PC-3 (cell line): ENCODE results near the gene FOXJ3. TPM values are rescaled to one million over a fixed set of nuclear protein-coding genes. Genes with fewer than 3 reads are reported as not detected.
A peak's percentile ranks its signal among the peaks of the same experiment; 100 is the strongest.

Source experiments
- ATAC-seq: fragments of 200-7000 bp; cut with Tn5 transposase; 2 replicates; pipeline ENCODE4 v1.9.1; 2020; ENCODE audit warnings: mild to moderate bottlenecking, moderate library complexity
- BruUV-seq: library from RNA; stranded (reverse); fragments of 400-500 nt; replicated peaks from 2 replicates; lab custom pipeline; 2021; lab: Mats Ljungman, UMichigan
- CTCF ChIA-PET: fragments of 300-600 bp; sonication (Branson Sonifier 250); formaldehyde crosslinking; loops from one replicate; lab custom pipeline; 2022; ENCODE audit warnings: antibody characterized with exemption; lab: Charles Lee
- POLR2A ChIA-PET: fragments of 300-600 bp; sonication (Branson Sonifier 250); formaldehyde crosslinking; loops from one replicate; lab custom pipeline; 2022; ENCODE audit warnings: antibody characterized with exemption; ENCODE audit not compliant: unreplicated experiment; lab: Charles Lee
- DNase-seq: peaks from one replicate; pipeline ENCODE4 v3.0.0-alpha.2; 2015
- H2AFZ ChIP-seq: fragments of 300-600 bp; sonication (generic); 2 replicates; pipeline ENCODE4 v1.6.0; 2016; ENCODE audit warnings: antibody characterized with exemption, low read length
- H3F3A ChIP-seq: fragments of 300-600 bp; sonication (generic); one replicate; pipeline ENCODE4 v1.6.0; 2017; ENCODE audit warnings: antibody characterized with exemption, low read length, control low read depth, mild to moderate bottlenecking; ENCODE audit not compliant: unreplicated experiment
- H3K27ac ChIP-seq: fragments of 300-600 bp; sonication (generic); 2 replicates; pipeline ENCODE4 v1.5.1; 2016; ENCODE audit warnings: mild to moderate bottlenecking, low read length
- H3K27me3 ChIP-seq: fragments of 300-600 bp; sonication (generic); 2 replicates; pipeline ENCODE4 v1.6.1; 2016; ENCODE audit warnings: low read length, mixed read lengths
- H3K36me3 ChIP-seq: fragments of 300-600 bp; sonication (generic); 2 replicates; pipeline ENCODE4 v1.6.1; 2016; ENCODE audit warnings: low read depth, mixed run types, low read length, mixed read lengths
- H3K4me1 ChIP-seq: fragments of 300-600 bp; sonication (generic); 2 replicates; pipeline ENCODE4 v1.5.1; 2016; ENCODE audit warnings: low read length; ENCODE audit not compliant: insufficient read depth
- H3K4me2 ChIP-seq: fragments of 300-600 bp; sonication (generic); 2 replicates; pipeline ENCODE4 v1.6.0; 2016; ENCODE audit warnings: low read length
- H3K4me3 ChIP-seq: fragments of 300-600 bp; sonication (generic); 2 replicates; pipeline ENCODE4 v1.5.1; 2016; ENCODE audit warnings: mild to moderate bottlenecking, low read length, mixed read lengths
- H3K79me2 ChIP-seq: fragments of 300-600 bp; sonication (generic); 2 replicates; pipeline ENCODE4 v1.6.1; 2017; ENCODE audit warnings: low read length, mixed read lengths
- H3K9ac ChIP-seq: fragments of 300-600 bp; sonication (generic); 2 replicates; pipeline ENCODE4 v1.6.0; 2016; ENCODE audit warnings: mild to moderate bottlenecking, low read length
- H3K9me2 ChIP-seq: fragments of 300-600 bp; sonication (generic); replicated peaks from 2 replicates; pipeline ENCODE4 v1.6.1; 2016; ENCODE audit warnings: mixed run types, low read length, mixed read lengths
- H3K9me3 ChIP-seq: fragments of 300-600 bp; sonication (generic); 2 replicates; pipeline ENCODE4 v1.6.1; 2016; ENCODE audit warnings: low read length, mixed read lengths
- H4K20me1 ChIP-seq: fragments of 300-600 bp; sonication (generic); 2 replicates; pipeline ENCODE4 v1.6.1; 2016; ENCODE audit warnings: low read length, mixed read lengths
- CTCF ChIP-seq: fragments of 300-600 bp; sonication (generic); conservative IDR thresholded peaks from 2 replicates; pipeline ENCODE4 v1.5.1; 2017; ENCODE audit warnings: antibody characterized with exemption, low read depth, mild to moderate bottlenecking, low read length
- EZH2 ChIP-seq: fragments of 300-600 bp; sonication (generic); IDR thresholded peaks from one replicate; pipeline ENCODE4 v1.6.1; 2017; ENCODE audit warnings: antibody characterized with exemption, mild to moderate bottlenecking, low read length; ENCODE audit not compliant: unreplicated experiment
- EZH2phosphoT487 ChIP-seq: fragments of 300-600 bp; sonication (generic); IDR thresholded peaks from 2 replicates; pipeline ENCODE4 v1.6.1; 2018; ENCODE audit warnings: mild to moderate bottlenecking, antibody characterized with exemption, low read length, borderline replicate concordance
- intact Hi-C: fragments of 100-400 bp; cut with micrococcal nuclease; formaldehyde crosslinking; loops from 2 replicates; pipeline ENCODE4 v1.9.0; 2023
- total RNA-seq: library from RNA; depleted of rRNA; stranded (reverse); fragments of >200 nt; gene quantifications from 2 replicates; pipeline ENCODE4 v1.2.3, GENCODE V29; 2014

The FOXJ3 gene
- total RNA-seq, 1 experiment from 2014 or later, result 23.4 TPM

GRCh38 chr1:42179275-42179674, 155.8 kb downstream of the FOXJ3 start:
- POLR2A ChIA-PET, result no interaction called here
- BruUV-seq, result no TSS peak

GRCh38 chr1:42178249-42178648, 156.8 kb downstream of the FOXJ3 start:
- no TSS peak for BruUV-seq
- Histone ChIP-seq H3K9me3 (no peaks in the 10 kb centered on the region), H3K9me2 (no peaks in the 10 kb centered on the region), H3K9ac (no peak overlapping the region), H3K27me3 (no peaks in the 10 kb centered on the region), H2AFZ (no peak overlapping the region), H3K4me1 (peaks cover 44% of the 10 kb centered on the region), H3K36me3 (peaks cover 9% of the 10 kb centered on the region), H3F3A (peaks cover 4% of the 10 kb centered on the region), H3K4me2 (no peak overlapping the region), H3K27ac (peak overlapping the region; percentile 48), H4K20me1 (no peaks in the 10 kb centered on the region), H3K4me3 (no peak overlapping the region), H3K79me2 (no peaks in the 10 kb centered on the region)
- POLR2A ChIA-PET, result no interaction called here
- TF ChIP-seq CTCF (no peak), EZH2phosphoT487 (no peak), EZH2 (no peak)
- DNase-seq (no peak), ATAC-seq (no peak)
- intact Hi-C loops, result loop anchor here (5.0 to 10.0 kb wide), 2 partner anchors 214 to 603 kb away; no protein-coding TSS in a partner anchor
- CTCF ChIA-PET, result no interaction called here

More at GRCh38 chr1:42179275-42179674, 155.8 kb downstream of the FOXJ3 start:
- H3K27ac ChIP-seq, result no peak overlapping the region
- CTCF ChIA-PET, result no interaction called here
- no peak overlapping the region for H2AFZ ChIP-seq
- ATAC-seq (no peak), DNase-seq (no peak)
- H3K79me2 ChIP-seq, result no peaks in the 10 kb centered on the region
- no peaks in the 10 kb centered on the region for H3K9me3 ChIP-seq
- no peak overlapping the region for H3K4me2 ChIP-seq
- H3F3A ChIP-seq, result no peaks in the 10 kb centered on the region
- TF ChIP-seq EZH2 (no peak), CTCF (no peak), EZH2phosphoT487 (no peak)
- intact Hi-C loops, result loop anchor here (5.0 to 10.0 kb wide), 2 partner anchors 213 to 604 kb away; no protein-coding TSS in a partner anchor
- H3K9ac ChIP-seq, result no peak overlapping the region
- H4K20me1 ChIP-seq, result no peaks in the 10 kb centered on the region
- peaks cover 9% of the 10 kb centered on the region for H3K36me3 ChIP-seq
- peaks cover 35% of the 10 kb centered on the region for H3K4me1 ChIP-seq
- no peak overlapping the region for H3K4me3 ChIP-seq
- H3K27me3 ChIP-seq, result no peaks in the 10 kb centered on the region
- no peaks in the 10 kb centered on the region for H3K9me2 ChIP-seq

GRCh38 chr1:42177541-42177981, 157.5 kb downstream of the FOXJ3 start:
- H3K9ac ChIP-seq, result no peak overlapping the region
- CTCF ChIA-PET, result interaction anchor here (0.6 to 1.0 kb wide), 4 partner anchors 44 to 480 kb away, joined by 3 to 5 read pairs (median 3); no protein-coding TSS in a partner anchor
- peaks cover 47% of the 10 kb centered on the region for H3K4me1 ChIP-seq
- intact Hi-C loops, result loop anchor here (2.0 to 10.0 kb wide), 3 partner anchors 163 to 603 kb away; no protein-coding TSS in a partner anchor
- H3K9me3 ChIP-seq, result no peaks in the 10 kb centered on the region
- no peak for TF ChIP-seq EZH2phosphoT487
- no peak for TF ChIP-seq CTCF
- no peak for TF ChIP-seq EZH2
- H3K9me2 ChIP-seq, result no peaks in the 10 kb centered on the region
- ATAC-seq (peak; percentile 72), DNase-seq (peak; percentile 62)
- no TSS peak for BruUV-seq
- no peaks in the 10 kb centered on the region for H3K79me2 ChIP-seq
- H4K20me1 ChIP-seq, result no peaks in the 10 kb centered on the region
- POLR2A ChIA-PET, result interaction anchor here (0.6 kb wide), 1 partner anchor 285 kb away, joined by 18 read pairs; the partner anchor contains the start of gene CCDC30
- peaks cover 4% of the 10 kb centered on the region for H3F3A ChIP-seq
- H3K27me3 ChIP-seq, result no peaks in the 10 kb centered on the region
- no peak overlapping the region for H2AFZ ChIP-seq
- 0 out of 2 replicates have a peak overlapping the region, but pooled peaks have one; percentile 4 for H3K4me2 ChIP-seq
- peak overlapping the region; percentile 48 for H3K27ac ChIP-seq
- H3K36me3 ChIP-seq, result peaks cover 9% of the 10 kb centered on the region
- H3K4me3 ChIP-seq, result no peak overlapping the region
